ENCODE measurements around the gene ITGB7.

GRCh38 chr12:53143355-53143754 lies 63.7 kb downstream of the ITGB7 start:
- TF ChIP-seq CTCF (conservative IDR thresholded peaks at IDR 0.05; ENCODE audit: low read depth, low read length) (no peak), EZH2 (IDR thresholded peaks at IDR 0.05; ENCODE audit: borderline replicate concordance, low read depth, low read length, poor library complexity, severe bottlenecking) (no peak)

Data from A673 (cell line).